WTC11 (cell line): ENCODE data around the gene PPP4R2. TPM values are rescaled to one million over a fixed set of nuclear protein-coding genes. Genes with fewer than 3 reads are reported as not detected.

Experiments used
- ATAC-seq: fragments of 200-7000 bp; cut with Tn5 transposase; 2 replicates; pipeline ENCODE4 v1.10.0; 2021; ENCODE audit warnings: mild to moderate bottlenecking, moderate library complexity
- CTCF ChIA-PET: fragments of 300-600 bp; sonication (Branson Sonifier 250); formaldehyde crosslinking; loops from one replicate; lab custom pipeline; 2021; ENCODE audit warnings: antibody characterized with exemption; lab: Charles Lee
- POLR2A ChIA-PET: fragments of 350-600 bp; sonication (Branson Sonifier 250); formaldehyde crosslinking; loops from one replicate; lab custom pipeline; 2021; ENCODE audit warnings: antibody characterized with exemption; lab: Charles Lee
- DNase-seq: peaks from one replicate; pipeline ENCODE4 v3.0.0; 2021; ENCODE audit warnings: low spot score
- H3K27ac Mint-ChIP-seq: 2 replicates; pipeline ENCODE4 v1.8.0; 2021; ENCODE audit warnings: mixed read lengths
- H3K27me3 Mint-ChIP-seq: 2 replicates; pipeline ENCODE4 v1.8.0; 2021; ENCODE audit warnings: low read depth, mild to moderate bottlenecking, moderate library complexity, mixed read lengths
- H3K36me3 Mint-ChIP-seq: 2 replicates; pipeline ENCODE4 v1.8.0; 2021; ENCODE audit warnings: mixed read lengths
- H3K4me1 Mint-ChIP-seq: 2 replicates; pipeline ENCODE4 v1.8.0; 2022; ENCODE audit warnings: mixed read lengths
- H3K4me3 Mint-ChIP-seq: 2 replicates; pipeline ENCODE4 v1.8.0; 2021; ENCODE audit warnings: mild to moderate bottlenecking, moderate library complexity, mixed read lengths
- H3K9me3 Mint-ChIP-seq: 2 replicates; pipeline ENCODE4 v1.8.0; 2021; ENCODE audit warnings: mixed read lengths
- AFF4 ChIP-seq: sonication (generic); formaldehyde crosslinking; IDR thresholded peaks from 2 replicates; pipeline ENCODE4 v1.8.1; 2023; ENCODE audit warnings: mild to moderate bottlenecking, missing genetic modification reagents, borderline replicate concordance
- ATF3 ChIP-seq: sonication (generic); formaldehyde crosslinking; conservative IDR thresholded peaks from 2 replicates; pipeline ENCODE4 v1.8.1; 2022; ENCODE audit warnings: mild to moderate bottlenecking, missing genetic modification reagents
- CREB1 ChIP-seq: sonication (generic); formaldehyde crosslinking; IDR thresholded peaks from 2 replicates; pipeline ENCODE4 v1.8.0; 2023; ENCODE audit warnings: mild to moderate bottlenecking, missing genetic modification reagents
- CREM ChIP-seq: sonication (generic); formaldehyde crosslinking; IDR thresholded peaks from 2 replicates; pipeline ENCODE4 v1.8.1; 2022; ENCODE audit warnings: mild to moderate bottlenecking, missing genetic modification reagents, moderate library complexity
- E2F1 ChIP-seq: sonication (generic); formaldehyde crosslinking; IDR thresholded peaks from 2 replicates; pipeline ENCODE4 v1.8.0; 2022; ENCODE audit warnings: mild to moderate bottlenecking, missing genetic modification reagents
- E2F4 ChIP-seq: sonication (generic); formaldehyde crosslinking; IDR thresholded peaks from 2 replicates; pipeline ENCODE4 v1.8.1; 2022; ENCODE audit warnings: low read depth, mild to moderate bottlenecking, moderate library complexity, missing genetic modification reagents, borderline replicate concordance
- EMX1 ChIP-seq: fragments of 250-450 bp; sonication (Bioruptor Pico); IDR thresholded peaks from 2 replicates; pipeline ENCODE4 v1.8.0; 2021; ENCODE audit warnings: mild to moderate bottlenecking
- ESRRA ChIP-seq: sonication (generic); formaldehyde crosslinking; IDR thresholded peaks from 2 replicates; pipeline ENCODE4 v1.8.1; 2022; ENCODE audit warnings: mild to moderate bottlenecking, missing genetic modification reagents, borderline replicate concordance
- GABPB1 ChIP-seq: sonication (generic); formaldehyde crosslinking; IDR thresholded peaks from 2 replicates; pipeline ENCODE4 v1.8.1; 2023; ENCODE audit warnings: mild to moderate bottlenecking, missing genetic modification reagents
- GRHL2 ChIP-seq: fragments of 250-450 bp; sonication (Bioruptor Pico); IDR thresholded peaks from 2 replicates; pipeline ENCODE4 v1.8.0; 2022; ENCODE audit warnings: mild to moderate bottlenecking, moderate library complexity; ENCODE audit not compliant: insufficient replicate concordance, severe bottlenecking
- NR2C2 ChIP-seq: sonication (generic); formaldehyde crosslinking; IDR thresholded peaks from 2 replicates; pipeline ENCODE4 v1.8.0; 2022; ENCODE audit warnings: mild to moderate bottlenecking, missing genetic modification reagents
- NR3C1 ChIP-seq: sonication (generic); formaldehyde crosslinking; conservative IDR thresholded peaks from 2 replicates; pipeline ENCODE4 v1.8.1; 2023; ENCODE audit warnings: low read depth, mild to moderate bottlenecking, missing genetic modification reagents
- PREB ChIP-seq: sonication (generic); formaldehyde crosslinking; IDR thresholded peaks from 2 replicates; pipeline ENCODE4 v1.8.1; 2022; ENCODE audit warnings: mild to moderate bottlenecking, missing genetic modification reagents, moderate library complexity, borderline replicate concordance
- PRRX2 ChIP-seq: fragments of 250-450 bp; sonication (Bioruptor Pico); IDR thresholded peaks from 2 replicates; pipeline ENCODE4 v1.8.0; 2021; ENCODE audit warnings: mild to moderate bottlenecking
- RELA ChIP-seq: sonication (generic); formaldehyde crosslinking; IDR thresholded peaks from 2 replicates; pipeline ENCODE4 v1.8.1; 2022; ENCODE audit warnings: missing genetic modification reagents, mild to moderate bottlenecking, borderline replicate concordance
- TEAD4 ChIP-seq: sonication (generic); formaldehyde crosslinking; IDR thresholded peaks from 2 replicates; pipeline ENCODE4 v1.8.0; 2022; ENCODE audit warnings: mild to moderate bottlenecking, missing genetic modification reagents
- USF1 ChIP-seq: sonication (generic); formaldehyde crosslinking; IDR thresholded peaks from 2 replicates; pipeline ENCODE4 v1.8.0; 2022; ENCODE audit warnings: mild to moderate bottlenecking, missing genetic modification reagents
- ZMAT4 ChIP-seq: fragments of 250-450 bp; sonication (Bioruptor Pico); IDR thresholded peaks from 2 replicates; pipeline ENCODE4 v1.9.0; 2021; ENCODE audit warnings: mild to moderate bottlenecking
- ZNF281 ChIP-seq: sonication (generic); formaldehyde crosslinking; IDR thresholded peaks from 2 replicates; pipeline ENCODE4 v1.8.0; 2023; ENCODE audit warnings: mild to moderate bottlenecking, missing genetic modification reagents
- ZNF396 ChIP-seq: fragments of 250-450 bp; sonication (Bioruptor Pico); IDR thresholded peaks from 2 replicates; pipeline ENCODE4 v1.8.0; 2021; ENCODE audit warnings: mild to moderate bottlenecking, moderate library complexity, borderline replicate concordance
- ZNF423 ChIP-seq: fragments of 250-450 bp; sonication (Bioruptor Pico); IDR thresholded peaks from 2 replicates; pipeline ENCODE4 v2.1.2; 2022; ENCODE audit warnings: mild to moderate bottlenecking, moderate library complexity
- ZNF512 ChIP-seq: sonication (generic); formaldehyde crosslinking; IDR thresholded peaks from 2 replicates; pipeline ENCODE4 v1.8.1; 2022; ENCODE audit warnings: missing genetic modification reagents, borderline replicate concordance
- total RNA-seq: library from RNA; stranded (reverse); gene quantifications from 3 replicates; pipeline ENCODE4 v1.2.3, GENCODE V29; 2021

Gene PPP4R2
- total RNA-seq, 1 experiment from 2014 or later, result 78.1 TPM

- TF ChIP-seq CREB1 (CRISPR knock-in tag) (no peak), E2F1 (CRISPR knock-in tag) (no peak), GABPB1 (CRISPR knock-in tag) (no peak), GRHL2 (CRISPR knock-in tag) (no peak), EMX1 (no peak), NR3C1 (CRISPR knock-in tag) (no peak), E2F4 (CRISPR knock-in tag) (no peak), NR2C2 (CRISPR knock-in tag) (no peak)
These were observed 40.3 kb downstream of the PPP4R2 start (continued) for GRCh38 chr3:73036694-73037591.

- Mint-ChIP-seq H3K4me1 (peaks cover 92% of the 10 kb centered on the region), H3K4me3 (no peak overlapping the region), H3K27me3 (no peaks in the 10 kb centered on the region), H3K27ac (peak overlapping the region; percentile 58), H3K36me3 (no peaks in the 10 kb centered on the region), H3K9me3 (no peaks in the 10 kb centered on the region)
- CTCF ChIA-PET, result no interaction called here
- ATAC-seq, result no peak
- no peak for DNase-seq
- POLR2A ChIA-PET, result no interaction called here
- no peak for TF ChIP-seq ZNF281
- no peak for TF ChIP-seq ATF3 (CRISPR knock-in tag)
- TF ChIP-seq RELA (CRISPR knock-in tag), result no peak
- no peak for TF ChIP-seq USF1
- TF ChIP-seq TEAD4 (CRISPR knock-in tag), result no peak
- TF ChIP-seq ZNF512, result no peak
- no peak for TF ChIP-seq CREM (CRISPR knock-in tag)
- TF ChIP-seq ZNF423 (CRISPR knock-in tag), result no peak
- no peak for TF ChIP-seq AFF4 (CRISPR knock-in tag)
- TF ChIP-seq PRRX2 (CRISPR knock-in tag), result no peak
- TF ChIP-seq ZNF396 (CRISPR knock-in tag), result no peak
- TF ChIP-seq NR2C2 (CRISPR knock-in tag), result no peak
- no peak for TF ChIP-seq PREB (CRISPR knock-in tag)
- TF ChIP-seq ESRRA (CRISPR knock-in tag), result no peak
- TF ChIP-seq ZMAT4 (CRISPR knock-in tag), result no peak
These were observed 44.9 kb downstream of the PPP4R2 start for GRCh38 chr3:73041537-73041936.
